Measurements from ENCODE around the gene ZSCAN5A.
"Not testable (repeated sequence)": the region's sequence is repeated elsewhere in the genome, so short reads cannot be mapped to it uniquely, and the experiment has no call there.

- not testable (repeated sequence) for TF ChIP-seq CTCF, POLR2AphosphoS5, EP300, POLR2A (IDR thresholded peaks at IDR 0.05)
These were observed 68.9 kb downstream of the ZSCAN5A start for GRCh38 chr19:56245764-56246163.
